IMR-90 (cell line): Measurements from ENCODE around the gene PLAAT1. TPM values are rescaled to one million over a fixed set of nuclear protein-coding genes. Genes with fewer than 3 reads are reported as not detected.

Source experiments
- ATAC-seq: fragments of 200-7000 bp; cut with Tn5 transposase; 2 replicates; pipeline ENCODE4 v1.9.1; 2020; ENCODE audit warnings: low read depth, mild to moderate bottlenecking, moderate library complexity
- BruUV-seq: library from RNA; stranded (reverse); fragments of 400-500 nt; replicated peaks from 2 replicates; lab custom pipeline; 2021; lab: Mats Ljungman, UMichigan
- CTCF ChIA-PET: fragments of 300-600 bp; formaldehyde crosslinking; extraction: SDS; loops from one replicate; lab custom pipeline; 2021; ENCODE audit warnings: antibody characterized with exemption; lab: Yijun Ruan, JAX
- POLR2A ChIA-PET: fragments of 300-600 bp; sonication (Branson Sonifier 250); formaldehyde crosslinking; loops from one replicate; lab custom pipeline; 2022; ENCODE audit warnings: antibody characterized with exemption; ENCODE audit not compliant: unreplicated experiment; lab: Charles Lee
- DNase-seq: peaks from one replicate; pipeline ENCODE4 v3.0.0; 2013
- H2AFZ ChIP-seq: replicated peaks from 2 replicates; pipeline ENCODE3; 2013; ENCODE audit warnings: low read length, mild to moderate bottlenecking; ENCODE audit not compliant: poor library complexity
- H2AK5ac ChIP-seq: 2 replicates; pipeline ENCODE4 v1.6.1; 2013; ENCODE audit warnings: low read depth, low read length, inconsistent platforms
- H2AK9ac ChIP-seq: replicated peaks from 2 replicates; pipeline ENCODE3; 2013; ENCODE audit warnings: mild to moderate bottlenecking, low read depth, low read length, moderate library complexity; ENCODE audit not compliant: poor library complexity
- H2BK120ac ChIP-seq: 2 replicates; pipeline ENCODE4 v1.6.1; 2013; ENCODE audit warnings: low read depth, low read length, inconsistent platforms
- H2BK15ac ChIP-seq: 3 replicates; pipeline ENCODE4 v1.6.1; 2013; ENCODE audit warnings: low read depth, low read length, inconsistent platforms
- H2BK20ac ChIP-seq: 2 replicates; pipeline ENCODE4 v1.6.1; 2013; ENCODE audit warnings: low read depth, mild to moderate bottlenecking, inconsistent platforms, low read length, moderate library complexity
- H2BK5ac ChIP-seq: 2 replicates; pipeline ENCODE4 v1.6.1; 2013; ENCODE audit warnings: mild to moderate bottlenecking, low read depth, low read length, inconsistent platforms; ENCODE audit not compliant: poor library complexity, severe bottlenecking
- H3K14ac ChIP-seq: replicated peaks from 2 replicates; pipeline ENCODE4 v1.6.1; 2013; ENCODE audit warnings: low read depth, low read length, inconsistent platforms
- H3K18ac ChIP-seq: 2 replicates; pipeline ENCODE4 v1.6.1; 2013; ENCODE audit warnings: low read depth, low read length, control low read depth
- H3K23ac ChIP-seq: 2 replicates; pipeline ENCODE4 v1.6.1; 2013; ENCODE audit warnings: low read depth, low read length, inconsistent platforms
- H3K27ac ChIP-seq: 2 replicates; pipeline ENCODE4 v1.5.1; 2013; ENCODE audit warnings: mild to moderate bottlenecking, control low read depth, low read length; ENCODE audit not compliant: insufficient read depth
- H3K27me3 ChIP-seq: 2 replicates; pipeline ENCODE4 v1.6.1; 2013; ENCODE audit warnings: low read length; ENCODE audit not compliant: control insufficient read depth, insufficient read depth
- H3K36me3 ChIP-seq: 2 replicates; pipeline ENCODE4 v1.6.1; 2013; ENCODE audit warnings: low read length, mixed read lengths; ENCODE audit not compliant: control insufficient read depth, insufficient read depth
- H3K4ac ChIP-seq: 2 replicates; pipeline ENCODE4 v1.6.1; 2013; ENCODE audit warnings: low read depth, low read length, inconsistent platforms
- H3K4me1 ChIP-seq: 2 replicates; pipeline ENCODE4 v1.6.1; 2013; ENCODE audit warnings: low read length, mixed read lengths; ENCODE audit not compliant: control insufficient read depth, insufficient read depth
- H3K4me2 ChIP-seq: 2 replicates; pipeline ENCODE4 v1.6.1; 2013; ENCODE audit warnings: low read depth, mild to moderate bottlenecking, control low read depth, low read length, moderate library complexity
- H3K4me3 ChIP-seq: 2 replicates; pipeline ENCODE4 v1.5.1; 2013; ENCODE audit warnings: low read depth, mild to moderate bottlenecking, control low read depth, low read length, moderate library complexity; ENCODE audit not compliant: insufficient read depth
- H3K56ac ChIP-seq: 2 replicates; pipeline ENCODE4 v1.6.1; 2013; ENCODE audit warnings: low read length, inconsistent platforms; ENCODE audit not compliant: insufficient read depth; ENCODE audit errors: extremely low read depth
- H3K79me1 ChIP-seq, 2 experiments: 2 replicates each; pipeline ENCODE4 v1.6.1; 2013; ENCODE audit warnings: low read length in 2 of 2, inconsistent platforms in 1 of 2, low read depth in 1 of 2
- H3K9ac ChIP-seq: 2 replicates; pipeline ENCODE4 v1.6.1; 2013; ENCODE audit warnings: low read depth, low read length, control low read depth
- H3K9me1 ChIP-seq: 2 replicates; pipeline ENCODE4 v1.6.1; 2013; ENCODE audit warnings: low read length, inconsistent platforms; ENCODE audit not compliant: insufficient read depth
- H3K9me3 ChIP-seq: 2 replicates; pipeline ENCODE4 v1.6.1; 2013; ENCODE audit warnings: low read length; ENCODE audit not compliant: control insufficient read depth, insufficient read depth
- H4K20me1 ChIP-seq: 2 replicates; pipeline ENCODE4 v1.6.1; 2013; ENCODE audit warnings: low read length, inconsistent platforms; ENCODE audit not compliant: insufficient read depth
- H4K5ac ChIP-seq: 2 replicates; pipeline ENCODE4 v1.6.1; 2013; ENCODE audit warnings: mild to moderate bottlenecking, low read depth, low read length, control low read depth
- H4K8ac ChIP-seq, 2 experiments: 2 replicates each; pipeline ENCODE4 v1.6.1; 2013; ENCODE audit warnings: low read depth in 2 of 2, low read length in 2 of 2, control low read depth in 1 of 2, inconsistent platforms in 1 of 2
- H4K91ac ChIP-seq: 2 replicates; pipeline ENCODE4 v1.6.1; 2013; ENCODE audit warnings: low read depth, low read length, inconsistent platforms; ENCODE audit not compliant: insufficient read depth
- CHD1 ChIP-seq: IDR thresholded peaks from 2 replicates; pipeline ENCODE4 v1.6.1; 2012; ENCODE audit warnings: low read depth, low read length, improper control_type of control experiment
- CTCF ChIP-seq: conservative IDR thresholded peaks from 2 replicates; pipeline ENCODE4 v1.5.1; 2012; ENCODE audit warnings: mild to moderate bottlenecking, low read depth, low read length, improper control_type of control experiment
- ELK1 ChIP-seq: fragments of 150-350 bp; IDR thresholded peaks from 2 replicates; pipeline ENCODE4 v1.6.1; 2016; ENCODE audit warnings: low read depth, mild to moderate bottlenecking, low read length, moderate library complexity, borderline replicate concordance
- MAFK ChIP-seq: IDR thresholded peaks from 2 replicates; pipeline ENCODE4 v1.6.1; 2012; ENCODE audit warnings: low read depth, low read length, improper control_type of control experiment
- NFE2L2 ChIP-seq: fragments of 150-350 bp; IDR thresholded peaks from 2 replicates; pipeline ENCODE4 v1.6.1; 2016; ENCODE audit warnings: low read depth, mild to moderate bottlenecking, low read length
- RAD21 ChIP-seq: IDR thresholded peaks from 2 replicates; pipeline ENCODE4 v1.6.1; 2012; ENCODE audit warnings: low read length, improper control_type of control experiment
- RFX5 ChIP-seq: IDR thresholded peaks from 2 replicates; pipeline ENCODE4 v1.8.0; 2012; ENCODE audit warnings: low read depth, mild to moderate bottlenecking, low read length, moderate library complexity
- USF2 ChIP-seq: fragments of 150-350 bp; IDR thresholded peaks from 2 replicates; pipeline ENCODE4 v1.6.1; 2017; ENCODE audit warnings: mild to moderate bottlenecking, antibody characterized with exemption, low read length, low read depth
- WGBS, 2 experiments: methylation state at CpG; one replicate each; pipeline versions ENCODE4 v1.1.5 to v1.1.7; 2013; ENCODE audit warnings: missing lambda C conversion rate in 2 of 2; ENCODE audit not compliant: insufficient read length in 1 of 2; ENCODE audit errors: extremely low coverage in 2 of 2; 5-methylcytosine and 5-hydroxymethylcytosine counted together
- dilution Hi-C: fragments of 300-500 bp; cut with HindIII; formaldehyde crosslinking; loops from one replicate; pipeline ENCODE4 v1.14.3; 2018; ENCODE audit warnings: low sequenced_read_pairs; ENCODE audit not compliant: unreplicated experiment
- in situ Hi-C: fragments of 300-500 bp; cut with MboI; formaldehyde crosslinking; loops from 3 replicates; pipeline ENCODE4 v1.14.3; 2019; ENCODE audit warnings: low sequenced_read_pairs, inconsistent platforms, mixed read lengths
- intact Hi-C: fragments of 100-400 bp; cut with micrococcal nuclease; formaldehyde crosslinking; loops from 2 replicates; pipeline ENCODE4 v1.10.0; 2022
- polyA plus RNA-seq, 3 experiments: library from polyadenylated mRNA; depleted of rRNA; stranded (reverse); fragments of >200 nt; gene quantifications; 2 replicates each; pipeline ENCODE4 v1.2.3, GENCODE V29; 2012; ENCODE audit warnings: low replicate concordance in 1 of 3
- total RNA-seq: library from RNA; depleted of rRNA; stranded (reverse); fragments of >200 nt; gene quantifications from 2 replicates; pipeline ENCODE4 v1.2.3, GENCODE V29; 2012

The PLAAT1 gene
- total and polyA plus RNA-seq, 2 of the 4 experiments (the other 2 are of a cell fraction), result 0.54 to 0.68 TPM

GRCh38 chr3:193229851-193230420, 11.1 kb upstream of the PLAAT1 start:
- Histone ChIP-seq H2AK5ac (no peak overlapping the region), H3K9me3 (no peaks in the 10 kb centered on the region), H2AK9ac (no peak overlapping the region), H2AFZ (no peak overlapping the region), H4K91ac (no peak overlapping the region), H3K23ac (no peak overlapping the region), H2BK5ac (no peak overlapping the region), H3K4me2 (no peak overlapping the region), H4K8ac (no peak overlapping the region), H4K20me1 (no peaks in the 10 kb centered on the region), H3K27me3 (no peaks in the 10 kb centered on the region), H4K5ac (no peak overlapping the region), H3K9me1 (no peaks in the 10 kb centered on the region), H3K14ac (no peak overlapping the region), H2BK20ac (no peak overlapping the region), H3K4ac (no peak overlapping the region), H3K36me3 (no peaks in the 10 kb centered on the region), H3K18ac (no peak overlapping the region), H3K4me3 (no peak overlapping the region), H2BK15ac (no peak overlapping the region), H3K27ac (no peak overlapping the region), H3K79me1 (no peaks in the 10 kb centered on the region), H3K56ac (no peak overlapping the region), H2BK120ac (no peak overlapping the region), H3K9ac (no peak overlapping the region), H3K4me1 (no peaks in the 10 kb centered on the region)
- in situ Hi-C loops, result no loop called here
- dilution Hi-C loops, result no loop called here
- ChIA-PET CTCF (no interaction called here), POLR2A (no interaction called here)
- no peak for DNase-seq
- no peak for TF ChIP-seq USF2
- TF ChIP-seq RFX5, result no peak
- TF ChIP-seq CHD1, result no peak
- TF ChIP-seq CTCF, result no peak
- TF ChIP-seq MAFK, result no peak
- TF ChIP-seq NFE2L2, result no peak
- no peak for TF ChIP-seq ELK1
- TF ChIP-seq RAD21, result no peak
- intact Hi-C loops, result no loop called here
- no TSS peak for BruUV-seq
- WGBS, 2 experiments, result no CpG with 5 or more reads among the region's 4 CpGs
- ATAC-seq, result no peak
